ENCODE data around the gene PUM2.
"Not testable (repeated sequence)": the region's sequence is repeated elsewhere in the genome, so short reads cannot be mapped to it uniquely, and the experiment has no call there.

The PUM2 gene

DNA sequence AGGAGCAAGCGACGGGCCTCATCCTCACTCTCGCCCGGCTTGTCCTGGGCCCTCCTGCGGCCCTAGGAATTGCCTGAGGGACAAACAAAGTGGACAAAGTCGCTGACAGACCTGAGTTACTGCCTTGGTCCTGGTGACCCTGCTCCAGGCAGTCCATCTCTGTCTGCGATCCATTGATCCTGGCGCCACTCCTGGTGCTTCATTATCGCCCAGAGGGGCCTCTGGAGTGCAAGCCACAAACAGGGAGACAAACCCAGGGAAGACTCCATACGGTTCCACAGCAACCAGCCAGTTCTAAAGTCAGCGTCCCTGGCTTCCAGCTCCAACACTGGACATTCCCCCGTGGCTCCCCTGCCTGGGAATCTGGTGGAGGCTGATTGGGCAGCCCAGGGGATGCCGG is 24.3 kb upstream of the PUM2 start:
- not testable (repeated sequence) for ATAC-seq, H3K4me1 Mint-ChIP-seq, H3K27ac Mint-ChIP-seq, DNase-seq, H3K9me3 Mint-ChIP-seq, H3K4me3 Mint-ChIP-seq
- peaks cover 26% of the 10 kb centered on the region for H3K27me3 Mint-ChIP-seq

DNA sequence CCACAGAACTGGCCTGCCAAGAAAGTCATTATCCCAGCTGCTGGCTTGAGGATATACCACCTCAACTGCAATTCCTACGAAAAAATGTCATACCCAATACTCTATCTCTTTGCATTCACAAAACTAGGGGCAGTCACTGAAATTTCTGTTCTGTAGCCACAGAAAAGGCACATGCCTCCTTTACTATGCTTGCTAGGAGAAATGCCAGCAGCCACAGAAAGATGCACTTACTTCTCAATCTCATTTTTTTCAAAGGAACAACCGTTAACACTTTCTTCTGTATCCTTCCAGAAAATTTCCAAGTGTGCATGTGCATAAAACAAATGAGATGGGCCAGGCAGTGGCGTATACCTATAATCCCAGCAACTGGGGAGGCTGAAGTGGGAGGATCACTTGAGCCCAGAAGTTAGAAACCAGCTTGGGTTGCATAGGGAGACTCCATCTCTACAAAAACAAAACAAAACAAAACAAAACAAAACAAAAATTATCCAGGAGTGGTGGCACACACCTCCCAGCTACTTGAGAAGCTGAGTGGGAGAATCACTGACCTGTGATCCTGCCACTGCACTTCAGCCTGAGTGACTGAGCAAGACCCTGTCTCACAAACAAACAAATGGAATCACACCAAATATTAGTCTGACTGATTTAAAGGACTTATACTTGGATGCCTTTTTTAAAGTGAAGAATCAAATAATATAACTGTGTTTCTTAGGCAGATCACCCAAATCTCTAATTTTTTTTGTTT is 22.4 kb upstream of the PUM2 start:
- H3K27ac Mint-ChIP-seq = no peak overlapping the region
- H3K4me1 Mint-ChIP-seq = no peaks in the 10 kb centered on the region
- DNase-seq = no peak
- peaks cover 0 to 5% of the 10 kb centered on the region in 2 donors for H3K9me3 Mint-ChIP-seq
- no peak overlapping the region for H3K4me3 Mint-ChIP-seq
- H3K27me3 Mint-ChIP-seq = peaks cover 24% of the 10 kb centered on the region
- no peak for ATAC-seq

DNA sequence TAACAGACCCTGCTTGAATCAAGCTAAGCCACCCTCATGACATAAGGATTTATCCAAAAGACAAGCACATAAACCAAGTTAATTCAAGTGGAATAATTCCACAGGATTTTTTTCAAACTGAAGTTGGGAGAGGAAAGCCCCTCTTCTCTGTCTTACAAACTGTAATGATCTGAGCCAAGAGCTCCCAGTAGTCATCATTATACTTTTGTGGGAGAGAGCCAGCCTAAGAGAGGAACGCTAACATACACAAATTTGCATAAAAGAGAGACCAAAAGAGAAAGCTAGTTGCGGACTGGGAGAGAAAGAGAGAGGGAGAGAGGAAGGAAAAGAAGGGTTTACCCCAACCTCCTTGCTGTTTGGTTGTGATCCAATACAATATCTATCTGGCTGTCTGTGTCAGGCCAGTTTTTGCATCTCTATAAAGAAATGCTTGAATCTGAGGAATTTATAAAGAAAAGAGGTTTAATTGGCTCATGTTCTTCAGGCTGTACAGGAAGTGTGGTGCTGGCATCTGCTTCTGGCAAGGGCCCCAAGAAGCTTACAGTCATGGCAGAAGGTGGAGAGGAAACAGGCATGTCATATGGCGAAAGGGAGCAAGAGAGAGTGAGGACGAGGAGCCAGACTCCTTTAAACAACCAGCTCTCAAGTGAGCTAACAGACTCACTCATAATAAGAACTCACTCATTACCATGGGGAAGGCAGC is 20.8 kb upstream of the PUM2 start:
- DNase-seq (no peak), ATAC-seq (no peak)
- no peak overlapping the region for H3K27ac Mint-ChIP-seq
- H3K4me3 Mint-ChIP-seq = no peak overlapping the region
- peaks cover 5% of the 10 kb centered on the region for H3K4me1 Mint-ChIP-seq
- H3K27me3 Mint-ChIP-seq = peaks cover 25% of the 10 kb centered on the region
- peaks cover 0 to 15% of the 10 kb centered on the region in 2 donors for H3K9me3 Mint-ChIP-seq

DNA sequence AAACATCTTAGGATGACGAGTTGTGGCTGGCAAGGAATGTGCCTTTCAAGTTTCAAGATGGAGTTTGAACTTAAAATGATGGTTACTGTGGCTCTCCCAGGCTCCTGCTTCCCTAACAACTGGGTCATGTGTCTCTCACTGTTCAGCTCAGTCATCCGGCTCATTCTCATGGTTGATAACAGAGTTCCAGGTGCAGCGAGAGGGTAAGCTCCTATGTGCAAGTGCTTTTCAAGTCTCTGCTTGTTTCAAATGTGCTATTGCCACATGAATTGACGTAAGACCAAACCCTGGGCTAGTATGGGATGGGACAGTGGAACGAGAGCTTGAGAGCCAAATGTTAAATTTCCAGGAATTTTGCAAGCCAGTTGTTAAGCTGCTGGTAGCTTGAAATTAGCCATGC is 19.5 kb upstream of the PUM2 start:
- Mint-ChIP-seq H3K4me1 (peaks cover 18% of the 10 kb centered on the region), H3K27me3 (peaks cover 25% of the 10 kb centered on the region), H3K27ac (no peak overlapping the region), H3K9me3 (peaks cover 0 to 15% of the 10 kb centered on the region in 2 donors), H3K4me3 (no peak overlapping the region)
- ATAC-seq (no peak), DNase-seq (no peak)

DNA sequence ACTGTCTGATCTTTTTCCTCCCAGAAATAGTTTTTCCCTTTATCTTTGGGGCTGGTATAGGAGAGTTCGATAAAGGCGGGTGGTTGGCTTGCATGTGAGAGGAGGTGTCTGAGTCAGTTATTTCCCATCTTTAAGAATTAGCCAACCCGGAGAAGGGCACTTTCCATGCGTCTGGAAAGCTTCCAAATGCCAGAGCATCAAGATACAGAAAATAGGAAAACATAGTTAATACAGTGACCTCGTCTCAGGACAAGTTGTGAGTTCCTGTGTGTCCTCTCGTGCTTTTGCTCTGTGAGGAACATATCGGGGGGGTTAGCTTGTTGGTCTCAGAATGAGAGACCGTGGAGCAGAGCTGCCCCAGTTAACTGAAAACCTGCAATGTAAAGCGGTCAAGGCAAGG is 18.7 kb upstream of the PUM2 start:
- H3K4me3 Mint-ChIP-seq = no peak overlapping the region
- ATAC-seq = no peak
- H3K9me3 Mint-ChIP-seq = peaks cover 0 to 15% of the 10 kb centered on the region in 2 donors
- peaks cover 23% of the 10 kb centered on the region for H3K4me1 Mint-ChIP-seq
- H3K27me3 Mint-ChIP-seq = peaks cover 25% of the 10 kb centered on the region
- DNase-seq = no peak
- H3K27ac Mint-ChIP-seq = peak overlapping the region in 1 of 2 donors; percentile 82

DNA sequence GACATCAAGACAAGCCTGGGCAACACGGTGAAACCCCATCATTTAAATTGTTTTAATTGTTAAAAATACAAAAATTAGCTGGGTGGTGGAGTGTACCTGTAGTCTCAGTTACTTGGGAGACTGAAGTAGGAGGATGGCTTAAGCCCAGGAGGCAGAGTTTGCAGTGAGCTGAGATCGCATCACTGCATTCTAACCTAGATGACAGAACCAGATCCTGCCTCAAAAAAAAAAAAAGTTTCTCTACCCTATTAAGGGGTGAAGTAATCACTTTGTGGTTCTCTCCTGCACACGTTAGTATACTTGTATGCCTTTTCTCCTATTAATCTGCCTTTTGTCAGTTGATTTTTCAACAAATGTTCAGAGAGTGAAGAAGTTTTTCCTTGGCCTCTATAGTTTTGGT is 18.1 kb upstream of the PUM2 start:
- DNase-seq = no peak
- H3K4me1 Mint-ChIP-seq = peaks cover 23% of the 10 kb centered on the region
- H3K27me3 Mint-ChIP-seq = peaks cover 25% of the 10 kb centered on the region
- no peak overlapping the region for H3K27ac Mint-ChIP-seq
- peaks cover 0 to 15% of the 10 kb centered on the region in 2 donors for H3K9me3 Mint-ChIP-seq
- no peak for ATAC-seq
- H3K4me3 Mint-ChIP-seq = no peak overlapping the region

DNA sequence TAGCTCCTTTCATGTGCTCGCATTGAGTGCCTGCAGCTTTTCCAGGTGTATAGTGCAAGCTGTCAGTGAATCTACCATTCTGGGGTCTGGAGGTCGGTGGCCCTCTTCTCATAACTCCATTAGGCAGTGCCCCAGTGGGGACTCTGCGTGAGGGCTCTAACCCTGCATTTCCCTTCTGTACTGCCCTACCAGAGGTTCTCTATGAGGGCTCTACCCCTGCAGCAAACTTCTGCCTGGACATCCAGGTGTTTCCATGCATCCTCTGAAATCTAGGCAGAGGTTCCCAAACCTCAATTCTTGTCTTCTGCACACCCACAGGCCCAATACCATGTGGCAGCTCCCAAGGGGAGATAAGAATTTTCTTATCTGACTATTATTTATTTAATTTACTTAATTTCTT is 17.3 kb upstream of the PUM2 start:
- not testable (repeated sequence) for DNase-seq, H3K4me3 Mint-ChIP-seq, H3K27ac Mint-ChIP-seq, ATAC-seq
- H3K27me3 Mint-ChIP-seq = peaks cover 25% of the 10 kb centered on the region
- peaks cover 23% of the 10 kb centered on the region for H3K4me1 Mint-ChIP-seq
- peaks cover 0 to 15% of the 10 kb centered on the region in 2 donors for H3K9me3 Mint-ChIP-seq

DNA sequence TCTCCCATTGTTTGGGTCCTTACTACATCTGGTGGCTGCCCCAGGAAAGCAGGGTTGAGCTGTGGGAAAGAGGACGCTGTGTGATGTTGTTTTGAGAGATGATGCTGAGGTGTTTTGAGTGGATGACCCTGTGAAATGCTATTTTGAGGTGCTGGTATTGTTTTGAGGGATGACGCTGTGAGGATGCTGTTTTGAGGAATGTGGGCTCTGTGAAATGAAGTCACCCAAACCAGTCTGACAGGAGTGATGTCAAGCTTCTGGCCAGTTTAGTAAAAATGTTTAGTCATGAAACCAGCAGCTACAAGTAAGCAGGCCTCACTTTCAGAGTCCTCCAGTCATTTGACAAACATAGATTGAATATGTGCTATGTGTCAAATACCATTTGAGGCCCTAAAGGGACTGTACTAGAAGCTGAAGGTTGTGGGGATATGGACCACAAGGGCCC is 16.1 kb upstream of the PUM2 start:
- Mint-ChIP-seq H3K9me3 (peaks cover 0 to 15% of the 10 kb centered on the region in 2 donors), H3K4me3 (peak overlapping the region in 1 of 2 donors; percentile 36), H3K27ac (peak overlapping the region in 1 of 2 donors; percentile 66), H3K4me1 (peaks cover 23% of the 10 kb centered on the region), H3K27me3 (peaks cover 25% of the 10 kb centered on the region)
- peak in 1 of 2 donors; percentile 28 for DNase-seq
- peak; percentile 84 for ATAC-seq

DNA sequence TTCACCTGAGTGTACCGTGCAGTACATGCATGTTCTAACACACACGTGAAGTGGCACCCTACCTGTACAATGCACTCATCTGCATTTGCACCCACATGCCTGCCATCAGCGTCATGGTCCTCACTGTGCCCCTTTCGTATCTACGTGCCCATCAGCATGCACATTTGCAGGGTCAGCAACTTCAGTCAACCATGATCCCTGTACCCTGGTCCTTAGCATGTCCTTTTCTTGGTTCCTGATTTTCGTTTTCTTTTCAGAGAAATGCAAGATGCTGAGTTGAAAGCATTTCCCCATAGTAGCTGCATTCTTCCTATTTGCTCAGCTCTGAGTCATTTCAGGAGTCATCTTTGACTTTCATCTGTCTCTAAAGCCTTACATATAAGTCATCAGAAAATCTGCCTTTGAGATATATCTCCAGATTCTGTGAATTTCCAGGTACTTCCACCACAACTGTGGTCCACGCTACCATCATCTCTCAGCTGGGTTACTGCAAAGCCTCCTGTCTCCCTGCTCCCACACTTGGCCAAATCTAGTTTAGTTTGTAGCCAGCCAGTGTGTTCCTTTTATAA is 14.7 kb upstream of the PUM2 start:
- H3K27ac Mint-ChIP-seq = no peak overlapping the region
- H3K27me3 Mint-ChIP-seq = peaks cover 17% of the 10 kb centered on the region
- ATAC-seq (peak; percentile 88), DNase-seq (peak; percentile 38 to 73)
- peaks cover 0 to 15% of the 10 kb centered on the region in 2 donors for H3K9me3 Mint-ChIP-seq
- H3K4me1 Mint-ChIP-seq = peaks cover 23% of the 10 kb centered on the region
- H3K4me3 Mint-ChIP-seq = peak overlapping the region in 1 of 2 donors; percentile 46

DNA sequence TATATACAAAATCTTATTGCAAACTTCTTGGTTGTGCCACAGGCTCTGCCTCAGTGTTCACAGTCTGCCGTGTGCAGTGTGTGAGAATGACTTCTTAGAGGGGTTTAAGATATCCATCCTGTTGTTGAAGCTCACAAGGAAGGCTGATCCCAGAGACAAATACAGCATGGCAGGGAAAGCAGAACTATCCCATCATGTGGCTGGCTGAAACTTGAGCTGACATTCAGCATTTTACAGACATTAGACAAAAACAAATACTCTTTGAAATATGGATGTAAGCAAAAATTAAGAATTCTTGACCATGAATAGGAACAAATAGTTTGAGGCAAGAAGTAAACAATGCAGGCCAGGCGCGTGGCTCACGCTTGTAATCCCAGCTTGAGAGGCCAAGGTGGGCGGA is 12.9 kb upstream of the PUM2 start:
- DNase-seq = no peak
- no peak overlapping the region for H3K4me3 Mint-ChIP-seq
- H3K4me1 Mint-ChIP-seq = peaks cover 23% of the 10 kb centered on the region
- H3K9me3 Mint-ChIP-seq = peaks cover 0 to 15% of the 10 kb centered on the region in 2 donors
- H3K27me3 Mint-ChIP-seq = peaks cover 6% of the 10 kb centered on the region
- no peak overlapping the region for H3K27ac Mint-ChIP-seq
- no peak for ATAC-seq

DNA sequence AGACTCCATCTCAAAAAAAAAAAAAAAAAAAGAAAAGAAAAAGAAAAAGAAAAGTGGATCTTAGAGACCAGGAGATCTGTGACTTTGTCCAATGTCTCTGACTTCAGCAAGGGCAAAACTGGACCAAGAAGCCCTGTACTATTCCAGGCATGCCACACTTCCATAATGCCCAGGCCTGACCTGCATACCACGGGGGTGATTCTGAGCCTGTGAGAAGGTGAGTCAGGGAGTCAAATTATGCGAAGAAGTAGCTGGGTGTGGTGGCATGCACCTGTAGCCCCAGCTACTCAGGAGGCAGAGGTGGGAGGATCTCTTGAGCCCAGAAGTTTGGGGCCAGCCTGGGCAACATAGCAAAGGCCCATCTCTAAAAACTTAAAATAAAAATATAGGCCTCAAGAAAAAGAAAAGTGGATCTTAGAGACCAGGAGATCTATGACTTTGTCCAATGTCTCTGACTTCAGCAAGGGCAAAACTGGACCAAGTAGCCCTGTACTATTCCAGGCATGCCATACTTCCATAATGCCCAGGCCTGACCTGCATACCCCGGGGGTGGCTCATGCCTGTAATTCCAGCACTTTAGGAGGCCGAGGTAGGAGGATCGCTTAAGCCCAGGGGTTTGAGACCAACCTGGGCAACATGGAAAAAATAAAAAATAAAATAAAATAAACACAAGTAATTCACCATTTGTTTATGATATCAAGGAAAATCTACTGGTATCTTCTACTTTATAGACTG is 12.2 kb upstream of the PUM2 start:
- no peak overlapping the region for H3K27ac Mint-ChIP-seq
- no peak for ATAC-seq
- H3K4me1 Mint-ChIP-seq = peaks cover 23% of the 10 kb centered on the region

DNA sequence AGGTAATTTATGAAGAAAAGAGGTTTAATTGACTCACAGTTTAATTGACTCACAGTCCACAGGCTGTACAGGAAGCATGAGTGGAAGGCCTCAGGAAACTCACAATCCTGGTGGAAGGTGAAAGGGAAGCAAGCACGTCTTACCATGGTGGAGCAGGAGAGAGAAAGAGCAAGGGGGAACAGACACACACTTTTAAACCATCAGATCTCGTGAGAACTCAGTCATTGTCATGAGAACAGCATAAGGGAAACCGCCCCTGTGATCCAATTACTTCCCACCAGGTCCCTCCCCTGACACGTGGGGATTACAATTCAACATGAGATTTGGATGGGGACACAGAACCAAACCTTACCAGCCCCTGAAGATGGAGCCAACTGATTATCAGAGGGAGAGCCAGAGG is 11.2 kb upstream of the PUM2 start:
- Mint-ChIP-seq H3K4me1 (peaks cover 21% of the 10 kb centered on the region), H3K9me3 (peaks cover 0 to 4% of the 10 kb centered on the region in 2 donors), H3K27me3 (peaks cover 4% of the 10 kb centered on the region), H3K27ac (no peak overlapping the region), H3K4me3 (no peak overlapping the region)
- no peak for DNase-seq
- no peak for ATAC-seq

More for the DNA sequence above, 12.2 kb upstream of the PUM2 start:
- Mint-ChIP-seq H3K9me3 (peaks cover 0 to 10% of the 10 kb centered on the region in 2 donors), H3K4me3 (no peak overlapping the region), H3K27me3 (peaks cover 6% of the 10 kb centered on the region)
- DNase-seq = no peak

DNA sequence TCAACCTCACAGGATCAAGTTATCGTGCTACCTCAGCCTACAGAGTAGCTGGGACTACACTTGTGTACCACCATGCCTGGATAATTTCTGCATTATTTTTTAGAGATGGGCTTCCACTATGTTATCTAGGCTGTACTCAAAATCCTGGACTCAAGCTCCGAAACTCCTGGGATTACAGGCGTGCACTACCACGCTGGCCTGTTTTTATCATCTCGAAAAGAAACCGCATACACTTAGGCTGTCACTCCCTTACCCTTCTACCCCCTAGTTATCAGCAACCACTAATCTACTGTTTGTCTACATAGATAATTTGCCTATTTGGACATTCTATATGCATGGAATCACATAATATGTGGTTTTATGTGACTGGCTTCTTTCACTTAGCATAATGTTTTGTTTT is 8.5 kb upstream of the PUM2 start:
- Mint-ChIP-seq H3K27me3 (no peaks in the 10 kb centered on the region), H3K4me1 (no peaks in the 10 kb centered on the region)

DNA sequence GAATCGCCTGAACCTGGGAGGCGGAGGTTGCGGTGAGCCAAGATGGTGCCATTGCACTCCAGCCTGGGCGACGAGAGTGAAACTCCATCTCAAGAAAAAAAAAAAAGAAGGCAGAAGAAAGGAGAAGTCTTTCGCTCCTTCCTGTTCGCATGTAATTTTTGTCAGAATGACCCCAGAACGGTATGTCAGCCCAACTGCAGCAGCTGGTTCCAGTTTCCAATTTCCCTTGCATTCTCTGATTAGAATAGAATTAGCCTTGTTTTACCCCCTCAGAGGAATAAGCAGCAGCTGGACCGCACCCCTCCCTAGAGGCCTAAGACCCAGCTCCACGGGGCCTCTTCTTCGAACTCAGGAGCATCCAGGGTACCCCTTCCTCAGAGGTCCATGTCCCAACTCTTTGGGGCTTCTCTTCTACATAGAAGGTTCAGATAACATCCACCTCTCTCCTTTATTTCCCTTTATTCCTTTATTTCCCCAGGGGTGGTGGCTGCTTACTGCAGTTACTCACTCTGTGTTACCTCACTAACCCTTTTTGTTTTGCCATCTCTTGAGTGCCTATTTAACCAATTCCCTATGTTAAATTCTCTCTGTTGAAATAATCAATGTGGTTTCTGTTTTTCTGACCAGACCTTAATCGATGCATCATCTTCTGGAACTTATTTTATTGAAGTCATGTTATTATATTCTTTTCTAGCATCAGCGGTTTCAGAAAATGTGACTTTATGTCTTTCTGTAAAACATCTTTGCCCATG is 7.2 kb upstream of the PUM2 start:
- no peak overlapping the region for H3K27ac Mint-ChIP-seq
- no peaks in the 10 kb centered on the region for H3K9me3 Mint-ChIP-seq
- H3K27me3 Mint-ChIP-seq = no peaks in the 10 kb centered on the region
- ATAC-seq (no peak), DNase-seq (no peak)
- no peak overlapping the region for H3K4me3 Mint-ChIP-seq
- H3K4me1 Mint-ChIP-seq = no peaks in the 10 kb centered on the region

More for the DNA sequence above, 8.5 kb upstream of the PUM2 start:
- H3K27ac Mint-ChIP-seq = no peak overlapping the region
- no peak overlapping the region for H3K4me3 Mint-ChIP-seq
- no peak for ATAC-seq
- no peaks in the 10 kb centered on the region for H3K9me3 Mint-ChIP-seq
- DNase-seq = no peak

DNA sequence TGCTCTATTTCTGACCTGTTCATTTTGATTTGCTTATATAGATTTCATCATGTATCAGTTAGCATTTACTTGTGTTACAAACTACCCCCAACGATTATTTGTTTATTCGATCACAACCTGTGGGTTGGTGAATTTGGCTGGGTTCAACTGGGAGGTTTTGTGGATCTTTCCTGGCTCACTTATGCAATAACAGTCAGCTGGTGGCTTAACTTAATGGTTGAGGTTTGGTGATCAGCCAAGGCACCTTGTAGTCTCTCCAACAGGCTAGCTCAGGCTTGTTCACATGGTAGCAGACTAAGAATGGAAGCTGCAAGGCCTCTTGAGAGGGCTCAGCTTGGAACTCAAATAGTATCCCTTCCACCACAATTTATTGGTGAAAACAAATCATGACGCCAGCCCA is 5.4 kb upstream of the PUM2 start:
- DNase-seq = no peak
- H3K9me3 Mint-ChIP-seq = no peaks in the 10 kb centered on the region
- no peak overlapping the region for H3K27ac Mint-ChIP-seq
- no peak overlapping the region for H3K4me3 Mint-ChIP-seq
- H3K4me1 Mint-ChIP-seq = no peaks in the 10 kb centered on the region
- no peak for ATAC-seq
- no peaks in the 10 kb centered on the region for H3K27me3 Mint-ChIP-seq

All from stimulated activated naive CD8-positive, alpha-beta T cell treated with anti-CD3 and anti-CD28 coated beads, Interleukin-15, amount 100 ng/mL, for 72 hours (primary cell).